Neural cell (in vitro differentiated cells): ENCODE measurements around the gene PRKD1. TPM values are rescaled to one million over a fixed set of nuclear protein-coding genes. Genes with fewer than 3 reads are reported as not detected.

Experiments used
- H2AFZ ChIP-seq: fragments of 200-600, 300-800 bp; sonication (generic), shearing (Covaris generic); 2 replicates; pipeline ENCODE4 v1.6.0; 2014; ENCODE audit warnings: low read depth, mild to moderate bottlenecking, antibody characterized with exemption, low read length, moderate library complexity
- H3F3A ChIP-seq: fragments of 200-600 bp; shearing (Covaris generic); 2 replicates; pipeline ENCODE4 v1.6.1; 2016; ENCODE audit warnings: mild to moderate bottlenecking, moderate library complexity, mixed read lengths, antibody characterized with exemption, low read length; ENCODE audit not compliant: insufficient read depth, poor library complexity, severe bottlenecking
- H3K27ac ChIP-seq: fragments of 200-600, 300-800 bp; sonication (generic), shearing (Covaris generic); 2 replicates; pipeline ENCODE4 v1.5.1; 2014; ENCODE audit warnings: mild to moderate bottlenecking, low read length, moderate library complexity
- H3K27me3 ChIP-seq: fragments of 300-800, 200-600 bp; sonication (generic), shearing (Covaris generic); 2 replicates; pipeline ENCODE4 v1.6.0; 2014; ENCODE audit warnings: mild to moderate bottlenecking, low read depth, low read length, moderate library complexity; ENCODE audit not compliant: insufficient read depth
- H3K36me3 ChIP-seq: fragments of 300-800, 200-600 bp; sonication (generic), shearing (Covaris generic); 2 replicates; pipeline ENCODE4 v1.5.1; 2014; ENCODE audit warnings: mild to moderate bottlenecking, antibody characterized with exemption, low read length, moderate library complexity; ENCODE audit not compliant: insufficient read depth
- H3K4me2 ChIP-seq: fragments of 300-800, 200-600 bp; sonication (generic), shearing (Covaris generic); 2 replicates; pipeline ENCODE4 v1.6.0; 2014; ENCODE audit warnings: mild to moderate bottlenecking, low read length
- H3K4me3 ChIP-seq: fragments of 300-800, 200-600 bp; sonication (generic), shearing (Covaris generic); 2 replicates; pipeline ENCODE4 v1.5.1; 2014; ENCODE audit warnings: mild to moderate bottlenecking, low read length, moderate library complexity
- H3K79me2 ChIP-seq: fragments of 200-600 bp; shearing (Covaris generic); replicated peaks from 2 replicates; pipeline ENCODE4 v1.6.0; 2014; ENCODE audit warnings: mild to moderate bottlenecking, low read length, moderate library complexity; ENCODE audit not compliant: insufficient read depth
- H3K9ac ChIP-seq: fragments of 300-800, 200-600 bp; sonication (generic), shearing (Covaris generic); 2 replicates; pipeline ENCODE4 v1.6.1; 2016; ENCODE audit warnings: mild to moderate bottlenecking, low read length, mixed read lengths
- H3K9me2 ChIP-seq: fragments of 200-600 bp; shearing (Covaris generic); 2 replicates; pipeline ENCODE4 v1.6.1; 2016; ENCODE audit warnings: mild to moderate bottlenecking, low read length, mixed read lengths; ENCODE audit not compliant: insufficient read depth
- H3K9me3 ChIP-seq: fragments of 200-600, 300-800 bp; sonication (generic), shearing (Covaris generic); 2 replicates; pipeline ENCODE4 v1.6.1; 2016; ENCODE audit warnings: mild to moderate bottlenecking, mixed run types, low read length, moderate library complexity, mixed read lengths
- H4K20me1 ChIP-seq: fragments of 200-600 bp; shearing (Covaris generic); 2 replicates; pipeline ENCODE4 v1.6.1; 2016; ENCODE audit warnings: mild to moderate bottlenecking, mixed run types; ENCODE audit not compliant: insufficient read depth
- EP300 ChIP-seq: fragments of 450-650 bp; conservative IDR thresholded peaks from 2 replicates; pipeline ENCODE4 v1.6.1; 2014; ENCODE audit warnings: antibody characterized with exemption, mild to moderate bottlenecking, moderate library complexity; ENCODE audit not compliant: poor library complexity, severe bottlenecking
- EZH2 ChIP-seq: fragments of 200-600, 300-800 bp; shearing (Covaris generic), sonication (generic); IDR thresholded peaks from 2 replicates; pipeline ENCODE4 v1.6.1; 2014; ENCODE audit warnings: antibody characterized with exemption, low read length, borderline replicate concordance, mild to moderate bottlenecking; ENCODE audit not compliant: insufficient read depth, poor library complexity, severe bottlenecking
- MXI1 ChIP-seq: fragments of 450-650 bp; conservative IDR thresholded peaks from 2 replicates; pipeline ENCODE4 v1.6.1; 2014; ENCODE audit warnings: antibody characterized with exemption, mild to moderate bottlenecking; ENCODE audit not compliant: poor library complexity, severe bottlenecking
- POLR2AphosphoS5 ChIP-seq: IDR thresholded peaks from 2 replicates; pipeline ENCODE4 v1.6.1; 2012
- RAD21 ChIP-seq: fragments of 450-650 bp; conservative IDR thresholded peaks from 2 replicates; pipeline ENCODE4 v1.6.1; 2014; ENCODE audit warnings: antibody characterized with exemption, mild to moderate bottlenecking, moderate library complexity
- REST ChIP-seq: IDR thresholded peaks from 2 replicates; pipeline ENCODE4 v1.6.1; 2012; ENCODE audit warnings: borderline replicate concordance
- SMC3 ChIP-seq: fragments of 450-650 bp; conservative IDR thresholded peaks from 2 replicates; pipeline ENCODE4 v1.6.1; 2014; ENCODE audit warnings: antibody characterized with exemption, mild to moderate bottlenecking, moderate library complexity; ENCODE audit not compliant: poor library complexity
- TAF1 ChIP-seq: IDR thresholded peaks from 2 replicates; pipeline ENCODE4 v1.6.1; 2012; ENCODE audit warnings: low read depth
- polyA plus RNA-seq: library from polyadenylated mRNA; depleted of rRNA; stranded (reverse); fragments of >200 nt; gene quantifications from 2 replicates; pipeline ENCODE4 v1.2.3, GENCODE V29; 2014
- TF ChIP-seq, protein P1 (sequence below): fragments of 450-650 bp; IDR thresholded peaks from 2 replicates; pipeline ENCODE4 v1.5.1; 2014; ENCODE audit warnings: antibody characterized with exemption, mild to moderate bottlenecking, moderate library complexity; ENCODE audit not compliant: poor library complexity, severe bottlenecking

Gene PRKD1
- polyA plus RNA-seq, 1 donor from 2014 or later, result 9.6 TPM

DNA sequence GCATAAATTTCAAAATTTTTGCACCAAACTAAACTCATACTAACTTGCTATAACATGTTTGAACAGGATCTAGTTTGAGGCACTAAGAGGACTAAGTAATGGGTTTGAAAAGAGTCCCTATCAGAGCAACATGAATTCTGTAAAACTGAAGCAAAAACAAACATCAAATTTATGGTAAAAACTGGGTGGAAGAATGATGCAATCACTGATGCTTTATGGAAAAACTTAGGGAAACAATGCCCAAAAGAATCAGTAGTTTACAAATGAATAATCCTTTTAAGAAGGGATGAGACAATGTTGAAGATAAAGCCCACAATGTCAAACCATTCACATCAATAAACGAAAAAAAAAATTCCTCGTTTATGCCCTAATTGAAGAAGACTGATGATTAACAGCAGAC is 88.9 kb downstream of the PRKD1 start:
- Histone ChIP-seq H3K4me2 (no peak overlapping the region), H3K27me3 (no peaks in the 10 kb centered on the region), H3K79me2 (no peaks in the 10 kb centered on the region), H3K9ac (no peak overlapping the region), H3K9me3 (no peaks in the 10 kb centered on the region), H3K9me2 (no peaks in the 10 kb centered on the region), H4K20me1 (no peaks in the 10 kb centered on the region), H2AFZ (no peak overlapping the region), H3K4me3 (no peak overlapping the region), H3F3A (no peaks in the 10 kb centered on the region), H3K36me3 (no peaks in the 10 kb centered on the region), H3K27ac (no peak overlapping the region)
- no peak for TF ChIP-seq POLR2AphosphoS5

GRCh38 chr14:29836395-29836794 is 91.3 kb downstream of the PRKD1 start:
- Histone ChIP-seq H3K4me3 (no peak overlapping the region), H2AFZ (no peak overlapping the region), H3K27ac (no peak overlapping the region), H3K79me2 (no peaks in the 10 kb centered on the region), H3K36me3 (no peaks in the 10 kb centered on the region), H4K20me1 (no peaks in the 10 kb centered on the region), H3K9ac (no peak overlapping the region), H3K9me2 (no peaks in the 10 kb centered on the region), H3K27me3 (no peaks in the 10 kb centered on the region), H3K9me3 (no peaks in the 10 kb centered on the region), H3F3A (no peaks in the 10 kb centered on the region), H3K4me2 (no peak overlapping the region)
- no peak for TF ChIP-seq EP300
- TF ChIP-seq MXI1, result no peak
- no peak for TF ChIP-seq SMC3
- TF ChIP-seq RAD21, result no peak
- TF ChIP-seq, protein P1, sequence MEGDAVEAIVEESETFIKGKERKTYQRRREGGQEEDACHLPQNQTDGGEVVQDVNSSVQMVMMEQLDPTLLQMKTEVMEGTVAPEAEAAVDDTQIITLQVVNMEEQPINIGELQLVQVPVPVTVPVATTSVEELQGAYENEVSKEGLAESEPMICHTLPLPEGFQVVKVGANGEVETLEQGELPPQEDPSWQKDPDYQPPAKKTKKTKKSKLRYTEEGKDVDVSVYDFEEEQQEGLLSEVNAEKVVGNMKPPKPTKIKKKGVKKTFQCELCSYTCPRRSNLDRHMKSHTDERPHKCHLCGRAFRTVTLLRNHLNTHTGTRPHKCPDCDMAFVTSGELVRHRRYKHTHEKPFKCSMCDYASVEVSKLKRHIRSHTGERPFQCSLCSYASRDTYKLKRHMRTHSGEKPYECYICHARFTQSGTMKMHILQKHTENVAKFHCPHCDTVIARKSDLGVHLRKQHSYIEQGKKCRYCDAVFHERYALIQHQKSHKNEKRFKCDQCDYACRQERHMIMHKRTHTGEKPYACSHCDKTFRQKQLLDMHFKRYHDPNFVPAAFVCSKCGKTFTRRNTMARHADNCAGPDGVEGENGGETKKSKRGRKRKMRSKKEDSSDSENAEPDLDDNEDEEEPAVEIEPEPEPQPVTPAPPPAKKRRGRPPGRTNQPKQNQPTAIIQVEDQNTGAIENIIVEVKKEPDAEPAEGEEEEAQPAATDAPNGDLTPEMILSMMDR, result no peak
- no peak for TF ChIP-seq EZH2
- TF ChIP-seq REST, result no peak
- no peak for TF ChIP-seq TAF1
- TF ChIP-seq POLR2AphosphoS5, result no peak

DNA sequence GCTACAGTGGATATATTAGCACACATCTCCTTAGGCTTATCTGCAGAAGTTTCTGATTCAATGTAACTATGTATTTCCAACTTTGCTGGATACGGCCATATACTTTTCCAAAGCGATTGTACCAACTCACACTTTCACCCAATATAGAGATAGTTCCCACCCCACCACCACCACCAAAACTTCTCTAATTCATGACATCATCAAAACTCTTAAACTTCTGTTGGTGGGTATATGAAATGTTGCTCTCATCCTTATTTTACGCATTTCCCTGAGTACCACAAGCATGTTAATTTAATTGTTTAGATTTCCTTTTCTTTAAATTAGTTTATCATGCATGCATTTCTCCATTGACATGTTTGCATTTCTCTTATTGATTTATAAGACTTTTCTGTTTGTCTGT is 95.6 kb downstream of the PRKD1 start:
- H3K9me3 ChIP-seq, result no peaks in the 10 kb centered on the region

More for the DNA sequence above, 95.6 kb downstream of the PRKD1 start:
- TF ChIP-seq SMC3 (no peak), RAD21 (no peak), EZH2 (no peak), REST (no peak), TAF1 (no peak), MXI1 (no peak)
- TF ChIP-seq, protein P1, result no peak
- Histone ChIP-seq H3K27ac (no peak overlapping the region), H2AFZ (no peak overlapping the region), H3K4me2 (no peak overlapping the region), H3F3A (no peaks in the 10 kb centered on the region), H3K27me3 (no peaks in the 10 kb centered on the region), H4K20me1 (no peaks in the 10 kb centered on the region), H3K36me3 (no peaks in the 10 kb centered on the region), H3K9ac (no peak overlapping the region), H3K9me2 (no peaks in the 10 kb centered on the region), H3K79me2 (no peaks in the 10 kb centered on the region), H3K4me3 (no peak overlapping the region)
